Measurements from ENCODE around the gene AHRR.

AHRR gene

DNA sequence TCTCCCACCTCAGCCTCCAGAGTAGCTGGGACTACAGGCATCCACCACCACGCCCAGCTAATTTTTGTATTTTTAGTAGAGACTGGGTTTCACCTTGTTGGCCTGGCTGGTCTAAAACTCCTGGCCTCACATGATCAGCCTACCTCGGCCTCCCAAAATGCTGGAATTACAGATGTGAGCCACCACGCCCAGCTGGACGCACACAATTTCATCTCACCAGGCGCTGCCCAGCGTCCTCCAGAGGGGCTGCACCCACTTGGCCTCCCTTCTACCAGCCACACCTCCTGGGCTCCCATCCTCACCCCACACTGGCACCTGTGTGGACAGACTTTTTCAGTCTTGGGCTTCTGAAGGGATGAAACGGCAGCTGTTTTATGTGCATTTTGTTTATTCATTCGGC is 117.7 kb downstream of the AHRR start:
- FAIRE-seq = no peak
- TF ChIP-seq, protein P1, sequence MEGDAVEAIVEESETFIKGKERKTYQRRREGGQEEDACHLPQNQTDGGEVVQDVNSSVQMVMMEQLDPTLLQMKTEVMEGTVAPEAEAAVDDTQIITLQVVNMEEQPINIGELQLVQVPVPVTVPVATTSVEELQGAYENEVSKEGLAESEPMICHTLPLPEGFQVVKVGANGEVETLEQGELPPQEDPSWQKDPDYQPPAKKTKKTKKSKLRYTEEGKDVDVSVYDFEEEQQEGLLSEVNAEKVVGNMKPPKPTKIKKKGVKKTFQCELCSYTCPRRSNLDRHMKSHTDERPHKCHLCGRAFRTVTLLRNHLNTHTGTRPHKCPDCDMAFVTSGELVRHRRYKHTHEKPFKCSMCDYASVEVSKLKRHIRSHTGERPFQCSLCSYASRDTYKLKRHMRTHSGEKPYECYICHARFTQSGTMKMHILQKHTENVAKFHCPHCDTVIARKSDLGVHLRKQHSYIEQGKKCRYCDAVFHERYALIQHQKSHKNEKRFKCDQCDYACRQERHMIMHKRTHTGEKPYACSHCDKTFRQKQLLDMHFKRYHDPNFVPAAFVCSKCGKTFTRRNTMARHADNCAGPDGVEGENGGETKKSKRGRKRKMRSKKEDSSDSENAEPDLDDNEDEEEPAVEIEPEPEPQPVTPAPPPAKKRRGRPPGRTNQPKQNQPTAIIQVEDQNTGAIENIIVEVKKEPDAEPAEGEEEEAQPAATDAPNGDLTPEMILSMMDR (IDR thresholded peaks at IDR 0.05; ENCODE audit: insufficient read depth, missing control alignments) = no peak
- DNase-seq (ENCODE audit: insufficient read length, low spot score) = no peak

DNA sequence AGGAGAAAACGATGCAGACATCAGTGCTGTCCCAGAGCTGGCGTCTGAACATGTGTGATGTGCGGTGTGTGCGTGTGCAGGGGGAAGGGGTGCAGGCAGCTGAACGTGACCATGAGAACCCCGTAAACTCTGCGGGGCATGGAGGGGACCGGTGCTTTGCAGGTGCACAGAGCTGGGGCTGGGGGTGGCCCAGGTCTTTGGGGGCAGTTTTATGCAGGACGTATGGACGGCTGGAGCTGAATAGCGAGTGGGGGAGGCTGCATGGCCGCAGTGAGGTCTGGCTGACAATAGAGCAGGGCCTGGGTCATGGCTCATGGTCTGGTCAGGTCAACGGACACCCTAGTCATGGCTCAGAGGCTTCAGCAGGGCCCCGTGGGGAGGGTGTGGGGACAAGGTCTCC is 118.1 kb downstream of the AHRR start:
- TF ChIP-seq, protein P1 (IDR thresholded peaks at IDR 0.05; ENCODE audit: insufficient read depth, missing control alignments) = no peak
- no peak for FAIRE-seq
- DNase-seq (ENCODE audit: insufficient read length, low spot score) = no peak

DNA sequence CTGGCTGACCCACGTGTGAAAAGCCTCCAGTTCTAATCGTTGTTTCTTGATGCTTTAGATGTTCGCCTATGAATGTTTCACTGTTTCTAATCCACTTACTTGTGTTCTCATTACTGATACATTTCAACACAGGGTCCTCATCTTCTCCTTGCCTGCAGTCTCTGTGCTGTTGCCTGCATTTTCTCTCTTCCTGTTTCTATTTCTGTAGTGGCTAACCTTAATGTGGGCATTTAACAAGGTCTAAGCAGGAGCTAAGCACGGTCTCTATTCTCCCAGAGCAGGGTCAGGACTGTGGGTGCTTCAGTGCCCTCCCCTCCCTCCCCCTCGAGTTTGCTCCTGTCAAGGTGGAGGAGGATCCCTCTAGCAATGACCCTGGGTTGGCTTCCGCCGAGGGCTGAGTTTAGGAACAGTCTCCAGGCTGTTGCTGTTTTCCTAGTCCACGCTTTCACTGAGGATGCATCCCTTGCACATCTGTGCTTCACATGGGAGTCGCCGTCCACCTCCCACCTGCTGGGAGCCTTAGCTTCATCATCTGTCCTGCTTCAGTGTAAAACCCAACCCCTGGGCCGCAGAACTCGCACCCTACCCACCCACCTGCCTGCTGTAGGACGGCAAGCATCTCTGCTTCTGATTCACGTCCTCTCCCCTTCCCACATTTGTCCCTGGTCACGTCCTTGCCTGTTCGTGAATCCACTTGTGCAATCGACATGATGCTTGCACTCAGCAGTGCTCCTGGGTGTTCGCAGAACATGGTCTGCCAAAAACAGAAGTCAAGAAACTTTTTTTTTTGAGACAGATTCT is 119.1 kb downstream of the AHRR start:
- DNase-seq (ENCODE audit: insufficient read length, low spot score) = no peak
- no peak for FAIRE-seq
- TF ChIP-seq, protein P1 (IDR thresholded peaks at IDR 0.05; ENCODE audit: insufficient read depth, missing control alignments) = no peak

DNA sequence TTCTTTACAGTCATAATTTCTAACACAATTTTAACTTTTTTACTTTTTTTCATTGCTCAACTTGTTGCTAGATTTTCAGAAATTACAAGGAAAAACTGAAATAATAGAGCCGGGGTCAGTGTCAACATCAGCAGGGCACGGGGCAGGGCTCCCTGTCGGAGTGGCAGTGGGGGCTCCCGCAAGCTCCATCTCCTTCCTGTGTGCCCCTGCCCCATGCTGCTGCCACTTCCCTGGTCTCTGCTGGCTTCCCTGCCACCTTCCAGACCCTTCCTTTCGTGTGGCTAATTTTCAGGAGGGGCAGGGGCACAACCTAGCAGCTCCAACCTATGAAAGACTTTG is 120.5 kb downstream of the AHRR start:
- FAIRE-seq (no peak), DNase-seq (ENCODE audit: insufficient read length, low spot score) (no peak)
- TF ChIP-seq, protein P1 (IDR thresholded peaks at IDR 0.05; ENCODE audit: insufficient read depth, missing control alignments) = no peak

DNA sequence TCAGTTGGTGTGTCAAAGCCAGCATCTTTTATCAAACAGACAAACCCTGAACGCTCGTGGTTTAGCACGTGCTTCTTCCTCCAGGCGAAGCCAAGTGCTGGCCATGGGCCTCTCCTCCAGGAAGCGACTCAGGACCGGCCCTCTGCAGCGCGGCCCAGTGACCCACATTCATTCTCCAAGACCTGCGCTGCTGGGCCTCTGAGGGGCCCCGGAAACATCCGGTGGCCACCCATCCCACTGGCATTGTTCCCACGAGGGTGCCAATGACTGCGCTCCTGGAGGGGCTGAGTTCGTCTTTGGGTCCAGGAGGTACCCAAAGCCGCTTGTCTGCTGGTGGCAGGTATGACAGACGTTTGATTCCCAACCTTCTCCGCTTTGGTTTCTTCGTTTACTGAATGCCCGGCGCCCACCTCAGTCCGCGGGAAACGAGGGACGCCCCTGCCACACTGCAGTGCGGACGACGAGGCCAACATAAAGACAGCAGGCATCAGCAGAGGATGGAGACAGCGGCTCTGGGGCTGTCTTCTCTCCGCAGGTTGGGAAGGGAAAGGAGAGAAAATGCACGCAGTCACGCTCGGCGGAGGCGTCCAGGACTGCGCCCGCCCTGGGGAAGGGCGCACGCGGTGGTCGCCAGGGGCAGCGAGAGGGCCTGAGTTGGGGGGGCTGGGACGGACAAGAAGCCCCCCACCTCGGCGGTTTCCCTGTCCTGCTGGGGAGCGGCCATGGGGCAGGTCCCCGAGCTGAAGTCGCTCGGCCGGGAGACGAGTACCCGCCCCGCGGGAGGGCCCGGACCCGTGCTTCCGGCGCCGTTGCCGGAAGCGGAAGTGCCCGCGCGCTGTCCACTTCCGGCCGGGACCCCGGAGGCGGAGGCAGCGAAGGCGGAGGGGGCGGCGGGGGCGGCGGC is 121.1 kb downstream of the AHRR start, which contains the start of gene EXOC3:
Gene EXOC3 (plus strand): TSS at position 842 of the 904 bp plus-strand sequence. CDS start 3,030 bp downstream, outside the sequence.
- DNase-seq (ENCODE audit: insufficient read length, low spot score) (peak; percentile 100), FAIRE-seq (no peak)
- TF ChIP-seq, protein P1 (IDR thresholded peaks at IDR 0.05; ENCODE audit: insufficient read depth, missing control alignments) = no peak

DNA sequence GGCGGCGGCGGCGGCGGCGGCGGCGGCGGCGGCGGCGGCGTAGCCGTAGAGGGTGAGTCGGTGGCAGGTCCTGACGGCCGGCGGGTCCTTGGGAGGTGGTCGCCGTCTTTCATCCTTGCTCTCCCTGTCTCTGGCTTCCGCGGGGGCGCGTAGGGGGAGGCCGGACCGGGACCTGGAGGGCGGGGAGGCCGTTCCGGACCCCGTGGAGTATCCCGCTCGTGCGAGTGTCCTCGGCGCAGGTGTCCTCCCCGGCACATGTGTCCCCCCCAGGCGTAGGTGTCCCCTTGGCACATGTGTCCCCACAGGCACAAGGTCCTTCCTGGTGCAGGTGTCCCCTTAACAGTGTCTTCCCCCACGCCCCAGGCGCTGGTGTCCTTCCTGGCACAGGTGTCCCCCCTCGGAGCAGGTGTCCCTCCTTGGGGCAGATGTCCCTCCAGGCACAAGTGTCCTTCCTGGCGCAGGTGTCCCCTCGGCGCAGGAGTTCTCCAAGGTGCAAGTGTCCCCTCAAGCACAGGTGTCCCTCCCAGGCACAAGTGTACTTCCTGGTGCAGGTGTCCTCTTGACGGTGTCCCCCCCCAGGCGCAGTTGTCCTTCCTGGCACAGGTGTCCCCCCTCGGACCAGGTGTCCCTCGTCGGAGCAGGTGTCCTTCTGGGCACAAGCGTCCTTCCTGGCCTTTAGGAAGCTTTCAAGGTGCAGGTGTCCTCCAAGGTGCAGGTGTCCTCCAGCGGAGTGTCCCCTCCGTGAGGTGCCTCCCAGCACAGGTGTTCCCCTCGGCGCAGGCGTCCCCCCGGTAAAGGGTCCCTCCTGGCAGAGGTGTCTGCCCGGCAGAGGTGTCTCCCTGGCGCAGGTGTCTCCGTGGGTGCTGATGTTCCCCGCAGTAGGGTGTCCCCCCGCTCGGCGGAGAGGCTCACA is 122.0 kb downstream of the AHRR start:
- FAIRE-seq (no peak), DNase-seq (ENCODE audit: insufficient read length, low spot score) (peak; percentile 55)
- TF ChIP-seq, protein P1 (IDR thresholded peaks at IDR 0.05; ENCODE audit: insufficient read depth, missing control alignments) = no peak
